Muscle layer of colon (tissue), 2 donors: Measurements from ENCODE around the gene NUAK2.

Source experiments
- H3K27ac ChIP-seq: one replicate; pipeline ENCODE4 v1.7.0; 2013; ENCODE audit warnings: low read depth, mild to moderate bottlenecking, low read length, moderate library complexity
- H3K27me3 ChIP-seq, 2 donors: one replicate each; pipeline ENCODE4 v1.7.0; 2013; ENCODE audit warnings: low read length in 2 of 2, mild to moderate bottlenecking in 2 of 2; ENCODE audit not compliant: insufficient read depth in 2 of 2, control insufficient read depth in 1 of 2
- H3K36me3 ChIP-seq: one replicate; pipeline ENCODE4 v1.7.0; 2013; ENCODE audit warnings: mild to moderate bottlenecking, low read length; ENCODE audit not compliant: insufficient read depth
- H3K4me1 ChIP-seq: one replicate; pipeline ENCODE4 v1.7.0; 2013; ENCODE audit warnings: mild to moderate bottlenecking, low read length; ENCODE audit not compliant: insufficient read depth
- H3K4me3 ChIP-seq, 2 donors: one replicate each; pipeline ENCODE4 v1.7.0; 2013; ENCODE audit warnings: low read length in 2 of 2, low read depth in 1 of 2, mild to moderate bottlenecking in 1 of 2, moderate library complexity in 1 of 2
- H3K9ac ChIP-seq: one replicate; pipeline ENCODE4 v1.7.0; 2013; ENCODE audit warnings: low read length
- H3K9me3 ChIP-seq: one replicate; pipeline ENCODE4 v1.7.0; 2013; ENCODE audit warnings: mild to moderate bottlenecking, low read length
- donor health status: abdominal sarcoma.
- donor health status: Adenocarcinoma of cecum.

NUAK2 gene

DNA sequence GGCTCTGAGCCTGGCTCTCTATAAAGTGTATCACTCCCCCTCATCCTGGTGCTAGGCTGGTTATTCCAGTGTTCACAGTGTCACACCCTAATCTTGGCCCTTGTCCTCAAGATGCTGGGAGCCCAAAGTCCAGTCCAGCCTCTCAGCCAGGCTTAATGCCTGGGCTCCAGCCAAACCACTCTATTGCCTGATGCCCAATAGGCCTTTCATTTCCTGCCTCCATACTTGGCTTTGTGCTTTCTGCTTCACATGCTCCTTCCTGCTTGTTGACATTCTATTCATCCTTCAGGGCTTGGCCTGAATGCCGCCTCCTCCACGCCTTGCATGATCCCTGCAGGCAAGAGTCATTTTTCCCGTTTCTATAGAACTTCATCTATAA, 33.5 kb upstream of the NUAK2 start:
- Histone ChIP-seq H3K9ac (no peak overlapping the region), H3K4me1 (peaks cover 5% of the 10 kb centered on the region), H3K27ac (no peak overlapping the region), H3K9me3 (no peaks in the 10 kb centered on the region), H3K4me3 (no peak overlapping the region), H3K27me3 (no peaks in the 10 kb centered on the region), H3K36me3 (no peaks in the 10 kb centered on the region)

DNA sequence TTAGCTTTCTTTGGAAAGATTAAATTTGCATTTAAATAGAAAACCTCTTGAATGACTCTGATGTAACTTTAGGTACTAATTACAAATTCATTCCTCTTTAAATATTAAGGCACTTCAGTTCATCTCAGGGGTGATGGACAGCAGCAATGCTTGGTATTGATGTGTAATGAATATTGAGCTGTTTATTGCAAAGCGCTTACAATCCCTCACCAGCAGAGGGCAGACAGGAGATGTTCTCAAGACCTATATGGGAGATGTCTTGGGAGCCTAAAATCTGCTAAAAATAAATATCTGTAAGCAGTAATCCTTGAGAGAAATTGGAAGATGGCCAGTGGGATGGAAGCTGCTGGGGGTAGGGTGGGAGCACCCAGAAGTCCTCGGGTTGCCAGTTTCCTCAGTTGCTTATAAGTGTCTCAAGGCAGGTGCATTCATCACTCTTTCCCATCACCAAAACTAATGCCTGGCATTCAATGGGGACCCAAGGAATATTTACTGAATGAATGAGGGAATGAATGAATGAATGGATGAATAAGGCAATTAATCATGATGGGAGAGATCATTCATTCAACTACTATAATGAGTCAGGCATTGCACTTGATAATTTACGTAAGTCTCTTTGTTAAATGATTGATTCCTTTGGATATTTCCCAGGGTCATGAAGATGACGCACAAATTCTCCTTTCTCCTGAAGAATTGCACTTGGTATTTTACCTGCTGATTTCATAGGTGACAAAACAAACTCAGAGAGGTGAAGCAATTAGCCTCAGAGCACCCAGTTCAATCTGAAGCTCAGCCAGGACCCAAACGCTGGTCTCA, 32.9 kb upstream of the NUAK2 start:
- Histone ChIP-seq H3K36me3 (no peaks in the 10 kb centered on the region), H3K27ac (no peak overlapping the region), H3K27me3 (no peaks in the 10 kb centered on the region), H3K9ac (no peak overlapping the region), H3K9me3 (no peaks in the 10 kb centered on the region), H3K4me3 (no peak overlapping the region), H3K4me1 (peaks cover 5% of the 10 kb centered on the region)

DNA sequence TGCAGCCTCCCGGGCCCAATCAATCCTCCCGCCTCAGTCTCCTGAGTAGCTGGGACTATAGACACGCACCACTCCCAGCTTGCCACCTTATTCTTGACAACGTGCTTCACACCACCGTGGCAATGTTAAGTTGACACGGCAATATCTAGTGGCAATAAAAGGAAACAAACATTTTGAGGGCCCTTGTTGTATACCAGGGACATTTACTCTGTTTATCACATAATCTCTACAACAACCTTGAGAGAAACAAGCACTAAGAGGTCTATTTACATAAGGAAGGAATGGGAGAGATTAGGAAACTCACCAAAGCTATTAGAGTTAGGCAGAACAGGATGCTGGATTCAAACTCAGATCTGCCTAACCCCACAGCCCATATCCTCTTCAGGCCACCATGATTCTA, 32.1 kb upstream of the NUAK2 start:
- H3K27ac ChIP-seq = no peak overlapping the region
- no peaks in the 10 kb centered on the region for H3K27me3 ChIP-seq
- H3K9me3 ChIP-seq = no peaks in the 10 kb centered on the region
- no peak overlapping the region for H3K9ac ChIP-seq
- H3K36me3 ChIP-seq = no peaks in the 10 kb centered on the region
- H3K4me1 ChIP-seq = peaks cover 5% of the 10 kb centered on the region
- no peak overlapping the region for H3K4me3 ChIP-seq

DNA sequence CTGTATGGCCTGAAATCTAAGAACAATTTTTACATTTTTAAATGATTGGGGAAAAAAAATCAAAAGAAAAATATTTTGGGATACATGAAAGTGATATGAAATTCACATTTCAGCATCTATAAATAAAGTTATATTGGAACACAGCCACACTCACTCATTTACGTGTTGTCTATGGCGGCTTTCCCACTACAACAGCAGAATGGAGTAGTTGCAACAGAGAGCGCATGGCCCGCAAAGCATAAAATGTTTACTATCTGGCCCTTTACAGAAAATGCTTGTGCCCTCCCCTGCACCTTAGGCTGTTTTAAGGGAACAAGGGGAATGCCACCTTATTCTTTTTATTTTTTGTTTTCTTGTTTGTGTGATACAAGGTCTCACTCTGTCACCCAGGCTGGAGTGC, 31.6 kb upstream of the NUAK2 start:
- no peak overlapping the region for H3K27ac ChIP-seq
- no peaks in the 10 kb centered on the region for H3K27me3 ChIP-seq
- no peak overlapping the region for H3K4me3 ChIP-seq
- peaks cover 5% of the 10 kb centered on the region for H3K4me1 ChIP-seq
- no peaks in the 10 kb centered on the region for H3K9me3 ChIP-seq
- no peaks in the 10 kb centered on the region for H3K36me3 ChIP-seq
- H3K9ac ChIP-seq = no peak overlapping the region

DNA sequence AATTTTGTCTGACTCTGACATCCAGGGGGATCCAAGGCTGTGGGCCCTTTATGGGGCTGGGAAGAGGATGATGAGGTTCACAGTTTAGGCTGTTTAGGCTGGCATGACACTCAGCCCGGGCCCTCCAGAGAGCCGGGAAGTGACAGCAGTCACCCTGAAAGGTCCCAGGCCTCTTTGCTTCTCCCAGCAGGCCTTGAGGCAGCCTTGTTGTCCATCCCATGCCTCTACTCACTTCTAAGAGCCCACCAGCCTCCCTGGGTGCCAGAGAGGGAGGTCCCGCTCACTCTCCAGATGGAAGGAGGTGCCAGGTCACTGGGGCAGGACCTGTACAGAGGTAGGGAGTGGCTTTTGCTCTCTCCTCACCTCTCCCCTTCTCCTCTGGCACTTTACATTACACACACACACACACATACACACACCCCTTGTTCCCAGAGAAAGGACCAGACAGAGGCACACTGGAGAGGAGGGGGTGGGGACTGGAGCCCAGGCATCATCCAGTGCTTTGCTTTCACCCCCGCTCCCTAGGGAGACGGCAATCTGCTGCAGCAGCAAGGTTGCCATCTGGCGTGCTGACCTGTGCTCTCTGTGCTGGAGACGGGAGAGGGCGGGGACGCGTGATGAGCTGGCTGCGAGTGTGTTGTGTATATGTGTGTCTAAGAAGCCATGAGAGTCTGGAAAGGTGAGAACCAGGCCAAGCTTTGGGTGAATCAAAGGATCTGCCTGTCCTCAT, 30.6 kb upstream of the NUAK2 start:
- no peak overlapping the region for H3K27ac ChIP-seq
- no peak overlapping the region for H3K4me3 ChIP-seq
- no peaks in the 10 kb centered on the region for H3K9me3 ChIP-seq
- no peaks in the 10 kb centered on the region for H3K27me3 ChIP-seq
- H3K36me3 ChIP-seq = no peaks in the 10 kb centered on the region
- H3K9ac ChIP-seq = no peak overlapping the region
- peaks cover 5% of the 10 kb centered on the region for H3K4me1 ChIP-seq

DNA sequence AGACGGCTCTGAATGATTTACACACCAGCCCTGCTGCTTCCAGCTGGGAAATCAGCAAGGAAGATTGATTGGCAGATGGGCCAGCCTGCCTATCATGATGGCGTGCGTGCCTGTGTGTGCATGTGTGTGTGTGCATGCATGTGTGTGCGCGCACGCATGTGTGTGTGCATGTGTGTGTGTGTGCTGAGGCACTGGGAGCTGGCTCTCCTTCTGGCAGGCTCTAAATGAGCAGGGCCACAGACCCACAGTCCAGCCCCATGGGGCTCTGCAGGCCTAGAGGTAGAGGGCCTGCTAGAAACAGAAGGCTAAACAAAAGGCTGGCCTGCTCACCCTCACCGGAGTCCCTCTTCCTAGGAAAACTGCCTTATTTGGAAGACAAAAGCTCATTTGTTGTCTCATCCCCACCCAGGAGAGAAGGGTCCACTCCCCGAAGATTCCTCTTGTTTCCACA, 29.2 kb upstream of the NUAK2 start:
- Histone ChIP-seq H3K4me1 (no peaks in the 10 kb centered on the region), H3K9me3 (no peaks in the 10 kb centered on the region), H3K9ac (no peak overlapping the region), H3K27me3 (peaks cover 0 to 4% of the 10 kb centered on the region in 2 donors), H3K27ac (no peak overlapping the region), H3K4me3 (no peak overlapping the region), H3K36me3 (no peaks in the 10 kb centered on the region)

DNA sequence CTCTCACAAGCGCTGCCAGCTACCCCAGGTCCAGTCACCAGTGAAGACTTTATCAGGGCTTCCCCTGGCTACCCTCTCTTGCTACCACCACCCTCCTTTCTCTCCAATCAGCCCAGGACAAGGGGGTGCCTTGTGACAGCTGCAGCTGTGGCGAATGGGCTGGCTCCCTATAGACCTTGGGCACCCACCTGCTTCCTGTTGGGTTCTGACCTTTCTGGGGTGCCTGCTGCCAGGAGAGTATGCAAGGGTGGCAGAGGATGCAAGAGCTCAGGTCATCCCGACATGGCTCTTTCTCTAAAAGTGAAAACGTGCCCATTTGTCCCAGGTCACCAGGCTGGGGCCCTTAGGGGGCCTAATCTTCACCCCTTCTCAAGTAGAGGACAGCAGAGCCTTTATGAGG, 28.6 kb upstream of the NUAK2 start:
- no peaks in the 10 kb centered on the region for H3K36me3 ChIP-seq
- H3K27ac ChIP-seq = no peak overlapping the region
- H3K4me1 ChIP-seq = no peaks in the 10 kb centered on the region
- H3K9me3 ChIP-seq = no peaks in the 10 kb centered on the region
- peaks cover 0 to 4% of the 10 kb centered on the region in 2 donors for H3K27me3 ChIP-seq
- H3K9ac ChIP-seq = no peak overlapping the region
- no peak overlapping the region for H3K4me3 ChIP-seq

DNA sequence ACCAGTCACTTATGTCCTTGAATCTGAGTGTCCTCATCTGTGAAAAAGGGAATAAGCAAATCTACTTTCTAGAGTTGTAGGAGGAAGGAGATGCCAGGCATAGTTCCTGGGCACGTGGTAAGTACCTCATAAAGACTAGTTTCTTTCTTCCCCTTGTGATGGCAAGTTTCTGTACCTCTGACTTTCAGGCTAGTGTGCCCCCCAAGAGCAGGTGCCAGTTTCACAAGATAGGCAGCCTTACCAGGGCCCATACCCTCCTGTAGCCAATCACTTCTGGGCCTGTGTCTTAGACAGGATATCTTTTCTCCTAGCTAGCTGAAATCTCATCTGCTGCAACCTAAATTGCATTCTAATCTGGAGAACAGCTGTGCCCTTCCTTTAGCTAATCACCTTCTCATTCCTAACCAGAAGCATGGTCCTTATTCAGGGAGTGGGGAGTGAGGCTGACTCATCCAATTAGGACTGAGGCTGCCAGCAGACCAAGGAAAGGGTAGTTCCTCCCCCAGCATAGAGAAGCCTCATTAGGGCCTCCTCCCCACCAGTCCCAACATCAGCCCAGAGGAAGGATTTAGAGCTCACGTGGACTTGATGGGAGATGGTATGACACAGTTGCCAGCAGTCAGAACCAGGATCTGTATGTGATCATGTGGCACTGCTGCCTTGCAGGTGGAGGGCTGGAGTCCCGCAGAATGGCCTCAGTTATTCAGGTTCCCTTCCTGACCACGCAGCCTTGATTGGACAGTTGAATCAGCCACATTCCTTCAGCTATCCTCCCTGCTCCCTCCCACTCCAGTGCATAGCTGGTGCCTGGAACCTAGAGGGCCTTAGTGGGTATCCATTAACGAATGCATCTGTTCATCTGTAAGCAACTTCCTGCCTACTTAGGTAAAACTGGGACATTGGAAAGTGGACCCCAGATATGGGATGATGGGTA, 27.3 kb upstream of the NUAK2 start:
- Histone ChIP-seq H3K4me3 (no peak overlapping the region), H3K4me1 (no peaks in the 10 kb centered on the region), H3K9ac (no peak overlapping the region), H3K27ac (no peak overlapping the region), H3K27me3 (peaks cover 10 to 16% of the 10 kb centered on the region in 2 donors), H3K9me3 (no peaks in the 10 kb centered on the region), H3K36me3 (no peaks in the 10 kb centered on the region)

DNA sequence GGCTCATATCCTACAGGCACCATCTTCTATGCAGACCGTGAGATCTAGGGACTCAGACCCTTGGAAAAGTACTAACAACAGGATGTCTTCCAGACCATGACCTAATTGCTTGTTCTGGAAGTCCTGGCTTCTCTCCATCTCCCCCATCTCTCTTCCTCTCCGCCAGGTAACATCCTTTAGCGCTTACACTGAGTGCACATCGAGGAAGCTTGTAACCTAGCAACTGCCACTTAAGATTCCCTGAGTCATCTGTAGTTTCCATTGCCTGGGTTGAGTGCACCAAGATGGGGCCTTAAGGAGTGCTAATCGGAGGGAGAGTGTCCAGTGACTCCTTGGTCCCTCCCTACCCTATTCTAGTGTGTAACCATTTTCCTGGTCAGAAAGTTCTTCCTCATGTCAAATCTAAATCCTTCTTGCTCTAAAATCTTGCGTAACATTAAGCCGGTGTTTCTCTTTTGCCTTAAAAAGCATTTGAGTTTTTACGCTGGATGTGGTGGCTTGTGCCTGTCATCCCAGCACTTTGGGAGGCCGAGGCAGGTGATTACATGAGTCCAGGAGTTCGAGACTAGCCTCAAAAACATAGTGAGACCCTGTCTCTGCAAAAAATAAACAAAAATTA, 25.5 kb upstream of the NUAK2 start:
- no peaks in the 10 kb centered on the region for H3K9me3 ChIP-seq
- H3K9ac ChIP-seq = no peak overlapping the region
- no peak overlapping the region for H3K4me3 ChIP-seq
- no peaks in the 10 kb centered on the region for H3K36me3 ChIP-seq
- H3K4me1 ChIP-seq = no peaks in the 10 kb centered on the region
- peaks cover 10 to 34% of the 10 kb centered on the region in 2 donors for H3K27me3 ChIP-seq
- no peak overlapping the region for H3K27ac ChIP-seq

DNA sequence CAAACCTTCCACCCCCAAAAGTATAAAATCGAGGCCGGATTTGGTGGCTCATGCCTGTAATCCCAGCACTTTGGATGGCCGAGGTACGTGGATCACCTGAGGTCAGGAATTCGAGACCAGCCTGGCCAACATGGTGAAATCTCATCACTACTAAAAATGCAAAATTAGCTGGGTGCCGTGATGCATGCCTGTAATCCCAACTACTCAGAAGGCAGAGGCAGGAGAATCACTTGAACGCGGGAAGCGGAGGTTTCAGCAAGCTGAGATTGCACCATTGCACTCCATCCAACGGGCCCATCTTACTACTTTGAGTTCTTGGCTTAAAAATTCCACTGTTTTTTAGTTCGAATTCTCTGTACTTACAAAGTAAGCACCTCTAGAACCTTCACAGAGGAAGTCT, 24.2 kb upstream of the NUAK2 start:
- H3K4me3 ChIP-seq = no peak overlapping the region
- H3K36me3 ChIP-seq = no peaks in the 10 kb centered on the region
- H3K9ac ChIP-seq = no peak overlapping the region
- H3K4me1 ChIP-seq = no peaks in the 10 kb centered on the region
- peaks cover 10 to 36% of the 10 kb centered on the region in 2 donors for H3K27me3 ChIP-seq
- H3K27ac ChIP-seq = no peak overlapping the region
- no peaks in the 10 kb centered on the region for H3K9me3 ChIP-seq
